Endodermal cell (in vitro differentiated cells): ENCODE results near the gene SAMD14. TPM values are rescaled to one million over a fixed set of nuclear protein-coding genes. Genes with fewer than 3 reads are reported as not detected.

ENCODE experiments used
- DNase-seq: peaks from one replicate; pipeline ENCODE4 v3.0.0-alpha.2; 2017
- H3K27ac ChIP-seq: 2 replicates; pipeline ENCODE4 v1.5.1; 2013; ENCODE audit warnings: mild to moderate bottlenecking, low read depth, low read length, moderate library complexity
- H3K27me3 ChIP-seq: 2 replicates; pipeline ENCODE4 v1.6.1; 2013; ENCODE audit warnings: mild to moderate bottlenecking, low read length, moderate library complexity; ENCODE audit not compliant: insufficient read depth, control insufficient read depth, poor library complexity, severe bottlenecking
- H3K36me3 ChIP-seq: 2 replicates; pipeline ENCODE4 v1.7.0; 2013; ENCODE audit warnings: mild to moderate bottlenecking, low read length, moderate library complexity; ENCODE audit not compliant: control insufficient read depth, insufficient read depth
- H3K4me1 ChIP-seq: one replicate; pipeline ENCODE4 v1.7.0; 2013; ENCODE audit warnings: low read length; ENCODE audit not compliant: control insufficient read depth, insufficient read depth
- H3K4me3 ChIP-seq: 2 replicates; pipeline ENCODE4 v1.5.1; 2013; ENCODE audit warnings: mild to moderate bottlenecking, low read length, moderate library complexity
- H3K9ac ChIP-seq: 2 replicates; pipeline ENCODE4 v1.6.1; 2013; ENCODE audit warnings: mild to moderate bottlenecking, low read length, moderate library complexity; ENCODE audit not compliant: poor library complexity, severe bottlenecking; ENCODE audit errors: extremely low read depth
- H3K9me3 ChIP-seq: 2 replicates; pipeline ENCODE4 v1.6.1; 2013; ENCODE audit warnings: mild to moderate bottlenecking, low read length, moderate library complexity; ENCODE audit not compliant: control insufficient read depth
- H3K27ac Mint-ChIP-seq: 2 replicates; pipeline ENCODE4 v1.8.0; 2020; ENCODE audit warnings: mixed read lengths
- H3K27me3 Mint-ChIP-seq: 2 replicates; pipeline ENCODE4 v1.8.0; 2021; ENCODE audit warnings: mild to moderate bottlenecking, mixed read lengths; ENCODE audit not compliant: insufficient read depth
- H3K36me3 Mint-ChIP-seq: 2 replicates; pipeline ENCODE4 v1.8.0; 2020; ENCODE audit warnings: low read depth, mixed read lengths
- H3K4me1 Mint-ChIP-seq: 2 replicates; pipeline ENCODE4 v1.8.0; 2020; ENCODE audit warnings: mixed read lengths
- H3K4me3 Mint-ChIP-seq: 2 replicates; pipeline ENCODE4 v1.8.0; 2020; ENCODE audit warnings: mild to moderate bottlenecking, moderate library complexity, mixed read lengths
- H3K9me3 Mint-ChIP-seq: 2 replicates; pipeline ENCODE4 v1.8.0; 2020; ENCODE audit warnings: mild to moderate bottlenecking, mixed read lengths
- CTCF ChIP-seq: fragments of 200-600 bp; sonication (generic); conservative IDR thresholded peaks from 2 replicates; pipeline ENCODE4 v1.5.0; 2021; ENCODE audit warnings: antibody characterized with exemption, mild to moderate bottlenecking
- WGBS, 2 experiments: methylation state at CpG; one replicate each; pipeline versions ENCODE4 v1.1.5 to v1.1.7; 2013; ENCODE audit warnings: missing lambda C conversion rate in 2 of 2, mixed read lengths in 1 of 2; ENCODE audit not compliant: insufficient coverage in 1 of 2, insufficient read length in 1 of 2; 5-methylcytosine and 5-hydroxymethylcytosine counted together
- total RNA-seq, 2 donors: library from RNA; stranded (reverse); fragmentation: NEBNext Ultra II Directional in 1 of 2; extraction: Animal tissue kit (Norgen Biotek cat#: 25700) in 1 of 2; gene quantifications; 2 replicates in 1 of 2; 3 replicates in 1 of 2; pipeline ENCODE4 v1.2.1, GENCODE V29; 2021

SAMD14 gene
- total RNA-seq, 2 donors from 2014 or later: 9.5 to 23.2 TPM

- Histone ChIP-seq H3K9ac (no peak overlapping the region), H3K9me3 (no peaks in the 10 kb centered on the region), H3K27me3 (no peaks in the 10 kb centered on the region), H3K27ac (no peak overlapping the region), H3K36me3 (peaks cover 68% of the 10 kb centered on the region), H3K4me3 (no peak overlapping the region), H3K4me1 (peaks cover 3% of the 10 kb centered on the region)
- H3K27ac Mint-ChIP-seq: no peak overlapping the region
- H3K4me3 Mint-ChIP-seq: no peak overlapping the region
- no peak for TF ChIP-seq CTCF
- DNase-seq: no peak
- H3K36me3 Mint-ChIP-seq: peaks cover 78% of the 10 kb centered on the region
- WGBS, 2 experiments: 92 to 96% methylated on average over 7 to 8 of the region's 8 CpGs
- peaks cover 1% of the 10 kb centered on the region for H3K4me1 Mint-ChIP-seq
- no peaks in the 10 kb centered on the region for H3K27me3 Mint-ChIP-seq
- no peaks in the 10 kb centered on the region for H3K9me3 Mint-ChIP-seq
These were observed 11.8 kb upstream of the SAMD14 start for GRCh38 chr17:50141745-50142110.

- Mint-ChIP-seq H3K36me3 (peaks cover 83% of the 10 kb centered on the region), H3K4me1 (peaks cover 1% of the 10 kb centered on the region), H3K27ac (no peak overlapping the region), H3K9me3 (no peaks in the 10 kb centered on the region), H3K4me3 (no peak overlapping the region), H3K27me3 (no peaks in the 10 kb centered on the region)
- H3K9ac ChIP-seq: no peak overlapping the region
- no peak overlapping the region for H3K27ac ChIP-seq
- peaks cover 3% of the 10 kb centered on the region for H3K4me1 ChIP-seq
- H3K4me3 ChIP-seq: no peak overlapping the region
- peaks cover 70% of the 10 kb centered on the region for H3K36me3 ChIP-seq
- no peaks in the 10 kb centered on the region for H3K27me3 ChIP-seq
- WGBS, 2 experiments: 97 to 100% methylated on average over 2 to 16 of the region's 16 CpGs
- no peak for TF ChIP-seq CTCF
- no peak for DNase-seq
- H3K9me3 ChIP-seq: no peaks in the 10 kb centered on the region
These were observed 11.2 kb upstream of the SAMD14 start for GRCh38 chr17:50141026-50141744.

GRCh38 chr17:50139950-50140885, 10.3 kb upstream of the SAMD14 start:
- H3K9ac ChIP-seq: no peak overlapping the region
- H3K4me1 ChIP-seq: peaks cover 3% of the 10 kb centered on the region
- DNase-seq: peak; percentile 97
- peaks cover 3% of the 10 kb centered on the region for H3K4me1 Mint-ChIP-seq
- no peaks in the 10 kb centered on the region for H3K27me3 Mint-ChIP-seq
- no peak overlapping the region for H3K27ac ChIP-seq
- no peaks in the 10 kb centered on the region for H3K9me3 Mint-ChIP-seq
- H3K27me3 ChIP-seq: no peaks in the 10 kb centered on the region
- no peaks in the 10 kb centered on the region for H3K9me3 ChIP-seq
- peak; percentile 97 for TF ChIP-seq CTCF
- peaks cover 85% of the 10 kb centered on the region for H3K36me3 Mint-ChIP-seq
- peaks cover 72% of the 10 kb centered on the region for H3K36me3 ChIP-seq
- no peak overlapping the region for H3K4me3 Mint-ChIP-seq
- WGBS, 2 experiments: 38 to 46% methylated on average over 12 to 18 of the region's 19 CpGs
- H3K27ac Mint-ChIP-seq: no peak overlapping the region
- H3K4me3 ChIP-seq: no peak overlapping the region
